Liver (tissue), 9 donors: ENCODE data around the gene GMPR2. TPM values are rescaled to one million over a fixed set of nuclear protein-coding genes. Genes with fewer than 3 reads are reported as not detected.

Experiments
- DNase-seq: peaks from one replicate; pipeline ENCODE4 v3.0.0-alpha.2; 2017; ENCODE audit warnings: low spot score
- H3K27ac ChIP-seq, 2 donors: one replicate each; pipeline ENCODE4 v1.7.0; 2013; ENCODE audit warnings: inconsistent platforms in 2 of 2, low read length in 2 of 2, control low read depth in 1 of 2, low read depth in 1 of 2, mild to moderate bottlenecking in 1 of 2
- H3K27me3 ChIP-seq, 4 donors: one replicate each; pipeline versions ENCODE4 v1.6.1 to v1.7.0; 2013; ENCODE audit warnings: low read length in 3 of 4, inconsistent platforms in 1 of 4, mild to moderate bottlenecking in 1 of 4, moderate library complexity in 1 of 4; ENCODE audit not compliant: control insufficient read depth in 4 of 4, insufficient read depth in 4 of 4
- H3K36me3 ChIP-seq, 4 donors: one replicate each; pipeline versions ENCODE4 v1.6.1 to v1.7.0; 2013; ENCODE audit warnings: low read length in 3 of 4, mild to moderate bottlenecking in 3 of 4, low read depth in 1 of 4, moderate library complexity in 1 of 4; ENCODE audit not compliant: control insufficient read depth in 4 of 4, insufficient read depth in 3 of 4
- H3K4me1 ChIP-seq, 4 donors: one replicate each; pipeline versions ENCODE4 v1.6.1 to v1.7.0; 2013; ENCODE audit warnings: low read length in 3 of 4, mild to moderate bottlenecking in 3 of 4, moderate library complexity in 1 of 4; ENCODE audit not compliant: control insufficient read depth in 4 of 4, insufficient read depth in 4 of 4
- H3K4me3 ChIP-seq, 3 donors: one replicate each; pipeline versions ENCODE4 v1.6.1 to v1.7.0; 2013; ENCODE audit warnings: low read length in 3 of 3, control low read depth in 1 of 3, low read depth in 1 of 3, mild to moderate bottlenecking in 1 of 3
- H3K9ac ChIP-seq, 2 donors: one replicate each; pipeline ENCODE4 v1.7.0; 2013; ENCODE audit warnings: low read length in 2 of 2, mild to moderate bottlenecking in 2 of 2, moderate library complexity in 2 of 2, control low read depth in 1 of 2, low read depth in 1 of 2
- H3K9me3 ChIP-seq, 4 donors: one replicate each; pipeline versions ENCODE4 v1.6.1 to v1.7.0; 2013; ENCODE audit warnings: low read length in 3 of 4; ENCODE audit not compliant: control insufficient read depth in 4 of 4
- EGR1 ChIP-seq, 2 donors: IDR thresholded peaks; 2 replicates each; pipeline ENCODE4 v1.6.1; 2016 to 2018; ENCODE audit warnings: antibody characterized with exemption in 2 of 2, low read depth in 2 of 2
- FOXA1 ChIP-seq: IDR thresholded peaks from 2 replicates; pipeline ENCODE4 v1.6.1; 2016; ENCODE audit warnings: antibody characterized with exemption
- FOXA2 ChIP-seq: IDR thresholded peaks from 2 replicates; pipeline ENCODE4 v1.6.1; 2016; ENCODE audit warnings: antibody characterized with exemption
- GABPA ChIP-seq, 2 donors: IDR thresholded peaks in 1 of 2; conservative IDR thresholded peaks in 1 of 2; 2 replicates each; pipeline ENCODE4 v1.6.1; 2016; ENCODE audit warnings: antibody characterized with exemption in 2 of 2, mild to moderate bottlenecking in 1 of 2, moderate library complexity in 1 of 2
- HNF4A ChIP-seq, 2 donors: conservative IDR thresholded peaks; 2 replicates each; pipeline ENCODE4 v1.6.1; 2016; ENCODE audit warnings: antibody characterized with exemption in 2 of 2, mild to moderate bottlenecking in 2 of 2
- HNF4G ChIP-seq: IDR thresholded peaks from 2 replicates; pipeline ENCODE4 v1.6.1; 2016; ENCODE audit warnings: antibody characterized with exemption
- JUND ChIP-seq, 2 donors: IDR thresholded peaks; 2 replicates each; pipeline ENCODE4 v1.6.1; 2016; ENCODE audit warnings: antibody characterized with exemption in 2 of 2
- NR2F2 ChIP-seq: IDR thresholded peaks from 2 replicates; pipeline ENCODE4 v1.6.1; 2016; ENCODE audit warnings: antibody characterized with exemption
- RAD21 ChIP-seq, 2 donors: IDR thresholded peaks; 2 replicates each; pipeline ENCODE4 v1.6.1; 2016; ENCODE audit warnings: antibody characterized with exemption in 2 of 2, mild to moderate bottlenecking in 2 of 2
- RXRA ChIP-seq, 2 donors: IDR thresholded peaks; 2 replicates each; pipeline ENCODE4 v1.6.1; 2017 to 2018; ENCODE audit warnings: antibody characterized with exemption in 2 of 2, mild to moderate bottlenecking in 1 of 2
- SP1 ChIP-seq: IDR thresholded peaks from 2 replicates; pipeline ENCODE4 v1.6.1; 2018; ENCODE audit warnings: antibody characterized with exemption, mild to moderate bottlenecking
- TAF1 ChIP-seq: conservative IDR thresholded peaks from 2 replicates; pipeline ENCODE4 v1.6.1; 2016; ENCODE audit warnings: antibody characterized with exemption, mild to moderate bottlenecking
- WGBS: extraction: QIAGEN DNeasy Blood & Tissue Kit; methylation state at CpG from one replicate; pipeline ENCODE4 v1.1.7; 2013; 5-methylcytosine and 5-hydroxymethylcytosine counted together
- polyA plus RNA-seq, 2 donors: library from polyadenylated mRNA; stranded (reverse) in 1 of 2; unstranded in 1 of 2; fragments of 200-250 nt in 1 of 2; fragments of >200 nt in 1 of 2; fragmentation: Nextera tagmentation in 1 of 2; extraction: Ambion mirVana in 1 of 2; gene quantifications; one replicate each; pipeline versions ENCODE4 v1.2.1 to v1.2.3, GENCODE V29; 2013 to 2015
- total RNA-seq, 2 donors: library from RNA; depleted of rRNA; stranded (reverse); fragments of >200 nt; gene quantifications; one replicate each; pipeline ENCODE4 v1.2.3, GENCODE V29; 2014
- TF ChIP-seq, protein P1 (sequence below): IDR thresholded peaks from 2 replicates; pipeline ENCODE4 v1.6.1; 2016; ENCODE audit warnings: antibody characterized with exemption, mild to moderate bottlenecking
- TF ChIP-seq, protein P2 (sequence below): fragments of 150-350 bp; IDR thresholded peaks from 2 replicates; pipeline ENCODE4 v1.5.1; 2017; ENCODE audit warnings: improper control_type of control experiment, low read depth, low read length; ENCODE audit not compliant: missing input control
- TF ChIP-seq, protein P3 (sequence below): IDR thresholded peaks from 2 replicates; pipeline ENCODE4 v1.6.1; 2016; ENCODE audit warnings: antibody characterized with exemption
- TF ChIP-seq, protein P4 (sequence below): IDR thresholded peaks from 2 replicates; pipeline ENCODE4 v1.6.1; 2016; ENCODE audit warnings: antibody characterized with exemption
- donor health status: healthy.
- donor health status: healthy.
- donor health status: healthy.
- donor health status: healthy.
- donor health status: healthy.

Gene GMPR2
- total and polyA plus RNA-seq, 4 donors: 28.6 to 42.7 (median 32.4) TPM

DNA sequence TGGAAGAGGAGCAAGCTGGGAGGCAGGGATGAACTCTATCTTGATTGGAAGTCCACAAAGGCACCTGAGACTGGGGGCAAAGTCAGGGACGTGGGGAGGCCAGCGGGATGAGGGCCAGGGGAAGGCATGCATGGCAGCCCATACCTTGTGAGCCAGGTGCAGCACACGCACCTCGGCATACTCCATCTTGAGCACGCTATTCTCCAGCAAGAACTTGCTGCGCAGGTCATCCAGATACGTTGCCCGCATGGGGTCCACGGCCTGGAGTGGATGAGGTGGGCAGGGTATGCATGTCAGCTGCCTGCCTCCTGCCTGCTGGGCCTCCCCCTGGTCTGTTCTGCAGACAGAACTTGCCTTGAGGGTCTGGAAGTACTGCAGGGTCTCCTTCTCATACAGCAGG is 34.8 kb downstream of the GMPR2 start:
- H3K4me3 ChIP-seq: no peak overlapping the region
- no peaks in the 10 kb centered on the region for H3K9me3 ChIP-seq
- peaks cover 0 to 38% (median 10%) of the 10 kb centered on the region in 4 donors for H3K36me3 ChIP-seq
- 95% methylated on average over 9 of the region's 9 CpGs for WGBS
- no peaks in the 10 kb centered on the region for H3K27me3 ChIP-seq
- no peak for DNase-seq
- H3K4me1 ChIP-seq: peaks cover 1 to 11% (median 4%) of the 10 kb centered on the region in 4 donors
- TF ChIP-seq, protein P1, sequence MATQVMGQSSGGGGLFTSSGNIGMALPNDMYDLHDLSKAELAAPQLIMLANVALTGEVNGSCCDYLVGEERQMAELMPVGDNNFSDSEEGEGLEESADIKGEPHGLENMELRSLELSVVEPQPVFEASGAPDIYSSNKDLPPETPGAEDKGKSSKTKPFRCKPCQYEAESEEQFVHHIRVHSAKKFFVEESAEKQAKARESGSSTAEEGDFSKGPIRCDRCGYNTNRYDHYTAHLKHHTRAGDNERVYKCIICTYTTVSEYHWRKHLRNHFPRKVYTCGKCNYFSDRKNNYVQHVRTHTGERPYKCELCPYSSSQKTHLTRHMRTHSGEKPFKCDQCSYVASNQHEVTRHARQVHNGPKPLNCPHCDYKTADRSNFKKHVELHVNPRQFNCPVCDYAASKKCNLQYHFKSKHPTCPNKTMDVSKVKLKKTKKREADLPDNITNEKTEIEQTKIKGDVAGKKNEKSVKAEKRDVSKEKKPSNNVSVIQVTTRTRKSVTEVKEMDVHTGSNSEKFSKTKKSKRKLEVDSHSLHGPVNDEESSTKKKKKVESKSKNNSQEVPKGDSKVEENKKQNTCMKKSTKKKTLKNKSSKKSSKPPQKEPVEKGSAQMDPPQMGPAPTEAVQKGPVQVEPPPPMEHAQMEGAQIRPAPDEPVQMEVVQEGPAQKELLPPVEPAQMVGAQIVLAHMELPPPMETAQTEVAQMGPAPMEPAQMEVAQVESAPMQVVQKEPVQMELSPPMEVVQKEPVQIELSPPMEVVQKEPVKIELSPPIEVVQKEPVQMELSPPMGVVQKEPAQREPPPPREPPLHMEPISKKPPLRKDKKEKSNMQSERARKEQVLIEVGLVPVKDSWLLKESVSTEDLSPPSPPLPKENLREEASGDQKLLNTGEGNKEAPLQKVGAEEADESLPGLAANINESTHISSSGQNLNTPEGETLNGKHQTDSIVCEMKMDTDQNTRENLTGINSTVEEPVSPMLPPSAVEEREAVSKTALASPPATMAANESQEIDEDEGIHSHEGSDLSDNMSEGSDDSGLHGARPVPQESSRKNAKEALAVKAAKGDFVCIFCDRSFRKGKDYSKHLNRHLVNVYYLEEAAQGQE: no peak
- TF ChIP-seq NR2F2: no peak
- no peak for TF ChIP-seq FOXA2
- no peak overlapping the region for H3K9ac ChIP-seq
- H3K27ac ChIP-seq: no peak overlapping the region

DNA sequence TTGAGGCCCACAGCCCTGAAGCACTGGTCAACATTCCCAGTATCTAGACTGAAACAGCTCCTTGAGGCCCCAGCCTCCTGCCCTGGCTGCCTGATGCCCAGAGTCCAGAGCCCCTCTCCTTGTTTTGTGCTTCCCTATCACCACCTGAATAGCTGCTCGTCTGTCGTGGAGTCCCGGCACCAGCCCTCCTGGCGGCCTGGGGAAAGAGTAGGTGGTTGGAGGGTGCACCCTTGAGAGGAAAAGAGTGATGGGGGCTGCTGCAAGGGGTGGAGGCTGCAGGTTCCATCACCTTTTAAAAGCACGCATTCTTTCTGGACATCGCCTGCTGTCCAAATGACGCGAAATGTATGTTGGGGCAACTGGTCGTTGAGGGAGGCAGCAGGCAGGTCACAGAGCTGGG is 35.5 kb downstream of the GMPR2 start:
- peaks cover 0 to 38% (median 10%) of the 10 kb centered on the region in 4 donors for H3K36me3 ChIP-seq
- 93% methylated on average over 9 of the region's 9 CpGs for WGBS

More for the DNA sequence above, 35.5 kb downstream of the GMPR2 start:
- TF ChIP-seq, protein P2, sequence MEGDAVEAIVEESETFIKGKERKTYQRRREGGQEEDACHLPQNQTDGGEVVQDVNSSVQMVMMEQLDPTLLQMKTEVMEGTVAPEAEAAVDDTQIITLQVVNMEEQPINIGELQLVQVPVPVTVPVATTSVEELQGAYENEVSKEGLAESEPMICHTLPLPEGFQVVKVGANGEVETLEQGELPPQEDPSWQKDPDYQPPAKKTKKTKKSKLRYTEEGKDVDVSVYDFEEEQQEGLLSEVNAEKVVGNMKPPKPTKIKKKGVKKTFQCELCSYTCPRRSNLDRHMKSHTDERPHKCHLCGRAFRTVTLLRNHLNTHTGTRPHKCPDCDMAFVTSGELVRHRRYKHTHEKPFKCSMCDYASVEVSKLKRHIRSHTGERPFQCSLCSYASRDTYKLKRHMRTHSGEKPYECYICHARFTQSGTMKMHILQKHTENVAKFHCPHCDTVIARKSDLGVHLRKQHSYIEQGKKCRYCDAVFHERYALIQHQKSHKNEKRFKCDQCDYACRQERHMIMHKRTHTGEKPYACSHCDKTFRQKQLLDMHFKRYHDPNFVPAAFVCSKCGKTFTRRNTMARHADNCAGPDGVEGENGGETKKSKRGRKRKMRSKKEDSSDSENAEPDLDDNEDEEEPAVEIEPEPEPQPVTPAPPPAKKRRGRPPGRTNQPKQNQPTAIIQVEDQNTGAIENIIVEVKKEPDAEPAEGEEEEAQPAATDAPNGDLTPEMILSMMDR: no peak
- TF ChIP-seq GABPA (IDR thresholded peaks at IDR 0.05 in 1 of 2, conservative IDR thresholded peaks at IDR 0.05 in 1 of 2) (no peak), HNF4A (conservative IDR thresholded peaks at IDR 0.05) (no peak), TAF1 (no peak), NR2F2 (no peak), EGR1 (IDR thresholded peaks at IDR 0.05; ENCODE audit: low read depth in 2 of 2) (no peak), RAD21 (IDR thresholded peaks at IDR 0.05) (no peak), HNF4G (no peak), JUND (IDR thresholded peaks at IDR 0.05) (no peak), RXRA (IDR thresholded peaks at IDR 0.05) (no peak), FOXA2 (no peak), SP1 (no peak), FOXA1 (no peak)
- TF ChIP-seq, protein P3, sequence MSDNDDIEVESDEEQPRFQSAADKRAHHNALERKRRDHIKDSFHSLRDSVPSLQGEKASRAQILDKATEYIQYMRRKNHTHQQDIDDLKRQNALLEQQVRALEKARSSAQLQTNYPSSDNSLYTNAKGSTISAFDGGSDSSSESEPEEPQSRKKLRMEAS: no peak
- TF ChIP-seq, protein P4, sequence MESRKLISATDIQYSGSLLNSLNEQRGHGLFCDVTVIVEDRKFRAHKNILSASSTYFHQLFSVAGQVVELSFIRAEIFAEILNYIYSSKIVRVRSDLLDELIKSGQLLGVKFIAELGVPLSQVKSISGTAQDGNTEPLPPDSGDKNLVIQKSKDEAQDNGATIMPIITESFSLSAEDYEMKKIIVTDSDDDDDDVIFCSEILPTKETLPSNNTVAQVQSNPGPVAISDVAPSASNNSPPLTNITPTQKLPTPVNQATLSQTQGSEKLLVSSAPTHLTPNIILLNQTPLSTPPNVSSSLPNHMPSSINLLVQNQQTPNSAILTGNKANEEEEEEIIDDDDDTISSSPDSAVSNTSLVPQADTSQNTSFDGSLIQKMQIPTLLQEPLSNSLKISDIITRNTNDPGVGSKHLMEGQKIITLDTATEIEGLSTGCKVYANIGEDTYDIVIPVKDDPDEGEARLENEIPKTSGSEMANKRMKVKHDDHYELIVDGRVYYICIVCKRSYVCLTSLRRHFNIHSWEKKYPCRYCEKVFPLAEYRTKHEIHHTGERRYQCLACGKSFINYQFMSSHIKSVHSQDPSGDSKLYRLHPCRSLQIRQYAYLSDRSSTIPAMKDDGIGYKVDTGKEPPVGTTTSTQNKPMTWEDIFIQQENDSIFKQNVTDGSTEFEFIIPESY: no peak
- Histone ChIP-seq H3K9ac (no peak overlapping the region), H3K4me3 (no peak overlapping the region), H3K9me3 (no peaks in the 10 kb centered on the region), H3K4me1 (peaks cover 1 to 11% (median 4%) of the 10 kb centered on the region in 4 donors), H3K27ac (no peak overlapping the region), H3K27me3 (no peaks in the 10 kb centered on the region)
- no peak for DNase-seq
